GM23248 (cell line): ENCODE data around the gene DEPP1.

ENCODE experiments used
- EZH2 ChIP-seq: fragments of 200-600 bp; sonication (generic); IDR thresholded peaks from 2 replicates; pipeline ENCODE4 v1.6.1; 2018; ENCODE audit warnings: antibody characterized with exemption, mild to moderate bottlenecking; ENCODE audit not compliant: insufficient read depth, poor library complexity, severe bottlenecking
- EZH2phosphoT487 ChIP-seq: fragments of 200-600 bp; sonication (generic); IDR thresholded peaks from 2 replicates; pipeline ENCODE4 v1.6.1; 2018; ENCODE audit warnings: antibody characterized with exemption, moderate library complexity, mild to moderate bottlenecking, low read depth; ENCODE audit not compliant: insufficient read depth

GRCh38 chr10:45003432-45004000 is 24.9 kb upstream of the DEPP1 start:
- TF ChIP-seq EZH2 (no peak), EZH2phosphoT487 (no peak)
